DND-41 (cell line): ENCODE data around the gene VWA8.
A peak's percentile ranks its signal among the peaks of the same experiment; 100 is the strongest.

ENCODE experiments used
- ATAC-seq: fragments of 200-7000 bp; cut with Tn5 transposase; 3 replicates; pipeline ENCODE4 v1.9.1; 2021; ENCODE audit warnings: low read depth; ENCODE audit not compliant: insufficient read depth
- DNase-seq: peaks from one replicate; pipeline ENCODE4 v3.0.0-alpha.2; 2020
- H2AFZ ChIP-seq: 2 replicates; pipeline ENCODE4 v1.6.0; 2012; ENCODE audit warnings: low read depth, low read length
- H3K27ac ChIP-seq: 2 replicates; pipeline ENCODE4 v1.5.1; 2012; ENCODE audit warnings: low read length, inconsistent platforms
- H3K27me3 ChIP-seq: fragments of 200-600 bp; sonication (generic); 2 replicates; pipeline ENCODE4 v1.6.0; 2012; ENCODE audit warnings: low read length, mild to moderate bottlenecking, inconsistent platforms; ENCODE audit not compliant: insufficient read depth, poor library complexity
- H3K36me3 ChIP-seq: 2 replicates; pipeline ENCODE4 v1.5.1; 2012; ENCODE audit warnings: low read length, inconsistent platforms; ENCODE audit not compliant: insufficient read depth
- H3K4me1 ChIP-seq: 2 replicates; pipeline ENCODE4 v1.5.1; 2012; ENCODE audit warnings: mild to moderate bottlenecking, low read length; ENCODE audit not compliant: insufficient read depth
- H3K4me2 ChIP-seq: 2 replicates; pipeline ENCODE4 v1.6.0; 2012; ENCODE audit warnings: mild to moderate bottlenecking, moderate library complexity, low read length, inconsistent platforms; ENCODE audit not compliant: insufficient read depth
- H3K4me3 ChIP-seq, 2 experiments: fragments of 200-600 bp in 1 of 2; shearing (Covaris generic) in 1 of 2; 2 replicates each; pipeline ENCODE4 v1.5.1; 2012 to 2016; ENCODE audit warnings: inconsistent platforms in 2 of 2, low read length in 2 of 2, mild to moderate bottlenecking in 2 of 2, low read depth in 1 of 2, moderate library complexity in 1 of 2
- H3K79me2 ChIP-seq: 2 replicates; pipeline ENCODE4 v1.6.0; 2012; ENCODE audit warnings: low read length, inconsistent platforms; ENCODE audit not compliant: insufficient read depth
- H3K9ac ChIP-seq: 2 replicates; pipeline ENCODE4 v1.6.0; 2012; ENCODE audit warnings: low read depth, mild to moderate bottlenecking, inconsistent platforms, low read length, moderate library complexity
- H3K9me3 ChIP-seq: 2 replicates; pipeline ENCODE4 v1.5.1; 2012; ENCODE audit warnings: low read length, moderate library complexity, mild to moderate bottlenecking, inconsistent platforms; ENCODE audit not compliant: insufficient read depth, severe bottlenecking
- H4K20me1 ChIP-seq: 2 replicates; pipeline ENCODE4 v1.6.0; 2012; ENCODE audit warnings: low read length; ENCODE audit not compliant: insufficient read depth
- CTCF ChIP-seq: IDR thresholded peaks from 2 replicates; pipeline ENCODE4 v1.5.1; 2012; ENCODE audit warnings: borderline replicate concordance, low read length, moderate library complexity, mild to moderate bottlenecking; ENCODE audit not compliant: poor library complexity, severe bottlenecking; ENCODE audit errors: extremely low read depth
- EZH2 ChIP-seq: IDR thresholded peaks from 3 replicates; pipeline ENCODE4 v1.6.1; 2012; ENCODE audit warnings: borderline replicate concordance, low read depth, mild to moderate bottlenecking, moderate library complexity, low read length, inconsistent platforms; ENCODE audit not compliant: severe bottlenecking

VWA8 gene

GRCh38 chr13:41960637-41961465 is at the start of gene VWA8:
Gene VWA8 (minus strand): TSS chr13:41961109. CDS start chr13:41961015, 94 bp downstream.
- Histone ChIP-seq H3K9ac (peak within 1 kb of the TSS; percentile 71), H4K20me1 (no peaks in the 10 kb centered on the region), H3K36me3 (no peaks in the 10 kb centered on the region), H3K4me1 (peaks cover 34% of the 10 kb centered on the region), H3K27ac (peak within 1 kb of the TSS; percentile 74), H3K4me3 (peak within 1 kb of the TSS; percentile 78 to 93), H3K9me3 (no peaks in the 10 kb centered on the region), H3K79me2 (peaks cover 47% of the 10 kb centered on the region), H2AFZ (peak within 1 kb of the TSS; percentile 95), H3K27me3 (no peaks in the 10 kb centered on the region), H3K4me2 (peak within 1 kb of the TSS; percentile 89)
- TF ChIP-seq EZH2 (no peak), CTCF (no peak)
- ATAC-seq, result peak; percentile 97
- peak; percentile 87 for DNase-seq

GRCh38 chr13:42009057-42009456 is 48.1 kb upstream of the VWA8 start:
- no peak overlapping the region for H3K9ac ChIP-seq
- no peak overlapping the region for H2AFZ ChIP-seq
- ATAC-seq (peak; percentile 44; the same call in 1 of the 3 replicates), DNase-seq (no peak)
- no peak overlapping the region for H3K4me3 ChIP-seq
- H3K36me3 ChIP-seq, result no peaks in the 10 kb centered on the region
- H3K4me1 ChIP-seq, result no peaks in the 10 kb centered on the region
- no peaks in the 10 kb centered on the region for H3K27me3 ChIP-seq
- no peaks in the 10 kb centered on the region for H4K20me1 ChIP-seq
- H3K79me2 ChIP-seq, result no peaks in the 10 kb centered on the region
- no peak for TF ChIP-seq CTCF
- TF ChIP-seq EZH2, result no peak
- H3K9me3 ChIP-seq, result no peaks in the 10 kb centered on the region
- no peak overlapping the region for H3K27ac ChIP-seq
- H3K4me2 ChIP-seq, result no peak overlapping the region

GRCh38 chr13:42007844-42008243 is 46.9 kb upstream of the VWA8 start:
- no peaks in the 10 kb centered on the region for H4K20me1 ChIP-seq
- no peaks in the 10 kb centered on the region for H3K4me1 ChIP-seq
- no peak overlapping the region for H3K4me2 ChIP-seq
- H3K36me3 ChIP-seq, result no peaks in the 10 kb centered on the region
- H3K9me3 ChIP-seq, result no peaks in the 10 kb centered on the region
- no peak overlapping the region for H3K9ac ChIP-seq
- ATAC-seq (no peak), DNase-seq (no peak)
- H3K27ac ChIP-seq, result no peak overlapping the region
- H3K27me3 ChIP-seq, result no peaks in the 10 kb centered on the region
- H3K79me2 ChIP-seq, result no peaks in the 10 kb centered on the region
- H3K4me3 ChIP-seq, result no peak overlapping the region
- no peak overlapping the region for H2AFZ ChIP-seq
- no peak for TF ChIP-seq EZH2

GRCh38 chr13:42002066-42002465 is 41.2 kb upstream of the VWA8 start:
- no peaks in the 10 kb centered on the region for H4K20me1 ChIP-seq
- H3K4me1 ChIP-seq, result no peaks in the 10 kb centered on the region
- H3K27me3 ChIP-seq, result no peaks in the 10 kb centered on the region
- H3K4me3 ChIP-seq, result no peak overlapping the region
- no peaks in the 10 kb centered on the region for H3K9me3 ChIP-seq
- no peak overlapping the region for H3K27ac ChIP-seq
- no peak overlapping the region for H3K9ac ChIP-seq
- H3K79me2 ChIP-seq, result no peaks in the 10 kb centered on the region
- H3K36me3 ChIP-seq, result no peaks in the 10 kb centered on the region
- no peak overlapping the region for H2AFZ ChIP-seq
- DNase-seq (no peak), ATAC-seq (no peak)
- TF ChIP-seq CTCF, result no peak
- no peak for TF ChIP-seq EZH2
- H3K4me2 ChIP-seq, result no peak overlapping the region
